ENCODE measurements around the gene GPA33.

DNA sequence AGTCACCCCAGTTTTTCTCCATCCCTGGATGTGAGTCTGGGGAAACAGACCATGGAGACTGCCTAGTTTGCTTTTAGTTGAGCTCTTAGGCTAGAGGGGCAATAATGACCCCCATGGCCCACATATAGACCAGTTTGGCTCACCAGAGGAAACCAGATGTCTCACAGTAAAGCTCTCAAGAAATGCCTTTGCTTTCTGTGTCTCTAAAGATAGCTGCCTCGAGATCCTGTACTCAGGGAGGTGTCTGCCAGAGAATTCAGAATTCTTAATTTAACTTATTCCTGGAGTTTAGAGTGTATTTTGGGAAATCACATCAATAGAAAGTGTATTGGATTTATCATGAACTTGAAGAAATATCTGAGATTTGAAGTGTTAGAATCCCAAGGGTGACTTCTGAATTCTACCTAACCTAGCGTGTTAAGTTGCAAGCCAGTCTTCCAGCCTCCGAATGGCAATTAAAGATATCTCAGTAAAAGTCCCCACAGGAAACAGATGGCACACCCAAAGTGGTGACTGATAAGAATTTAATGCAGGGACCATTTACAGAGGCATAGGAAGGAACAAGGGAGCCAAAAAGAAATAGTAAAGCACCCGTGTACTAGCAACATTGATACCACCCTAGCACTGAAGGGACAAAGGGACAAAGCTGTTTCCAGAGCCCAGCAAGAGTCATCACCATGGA is 40.8 kb upstream of the GPA33 start:
- TF ChIP-seq CEBPB (IDR thresholded peaks at IDR 0.05) (no peak), SMC3 (IDR thresholded peaks at IDR 0.05) (no peak), RFX5 (IDR thresholded peaks at IDR 0.05) (no peak), POLR2A (IDR thresholded peaks at IDR 0.05; ENCODE audit: low read length) (no peak)
- TF ChIP-seq, protein P1, sequence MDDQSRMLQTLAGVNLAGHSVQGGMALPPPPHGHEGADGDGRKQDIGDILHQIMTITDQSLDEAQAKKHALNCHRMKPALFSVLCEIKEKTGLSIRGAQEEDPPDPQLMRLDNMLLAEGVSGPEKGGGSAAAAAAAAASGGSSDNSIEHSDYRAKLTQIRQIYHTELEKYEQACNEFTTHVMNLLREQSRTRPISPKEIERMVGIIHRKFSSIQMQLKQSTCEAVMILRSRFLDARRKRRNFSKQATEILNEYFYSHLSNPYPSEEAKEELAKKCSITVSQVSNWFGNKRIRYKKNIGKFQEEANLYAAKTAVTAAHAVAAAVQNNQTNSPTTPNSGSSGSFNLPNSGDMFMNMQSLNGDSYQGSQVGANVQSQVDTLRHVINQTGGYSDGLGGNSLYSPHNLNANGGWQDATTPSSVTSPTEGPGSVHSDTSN (IDR thresholded peaks at IDR 0.05), result no peak
